Bronchial epithelial cell (primary cell): ENCODE data around the gene MPRIP. TPM values are rescaled to one million over a fixed set of nuclear protein-coding genes. Genes with fewer than 3 reads are reported as not detected.
A peak's percentile ranks its signal among the peaks of the same experiment; 100 is the strongest.

Experiments used
- DNase-seq: peaks from one replicate; pipeline ENCODE4 v3.0.0-alpha.2; 2010; ENCODE audit warnings: low read depth
- FAIRE-seq: peaks from 2 replicates; lab custom pipeline; 2011; peaks lifted over from hg19 to GRCh38; lab: Jason Lieb, UNC
- H3K27me3 ChIP-seq: 2 replicates; pipeline ENCODE4 v1.5.1; 2011; ENCODE audit warnings: low read length; ENCODE audit not compliant: control insufficient read depth, insufficient read depth
- H3K36me3 ChIP-seq: 2 replicates; pipeline ENCODE4 v1.5.1; 2011; ENCODE audit warnings: low read length; ENCODE audit not compliant: control insufficient read depth, insufficient read depth
- H3K4me3 ChIP-seq: 2 replicates; pipeline ENCODE4 v1.5.1; 2011; ENCODE audit warnings: mild to moderate bottlenecking, low read depth, low read length, control low read depth
- CTCF ChIP-seq: IDR thresholded peaks from 2 replicates; pipeline ENCODE4 v1.5.1; 2011; ENCODE audit warnings: mild to moderate bottlenecking, moderate library complexity, low read length, control low read depth, inconsistent platforms; ENCODE audit not compliant: insufficient read depth, severe bottlenecking
- total RNA-seq: library from RNA; depleted of rRNA; stranded (reverse); fragments of >200 nt; gene quantifications from 2 replicates; pipeline ENCODE4 v1.2.1, GENCODE V29; 2014

Gene MPRIP
- total RNA-seq, 1 donor from 2014 or later = 183 TPM

- H3K27me3 ChIP-seq = no peaks in the 10 kb centered on the region
- DNase-seq = no peak
- H3K36me3 ChIP-seq = peaks cover 33% of the 10 kb centered on the region
- no peak for TF ChIP-seq CTCF
- FAIRE-seq = no peak
- H3K4me3 ChIP-seq = no peak overlapping the region
Measured at GRCh38 chr17:17231621-17232302, 189.5 kb downstream of the MPRIP start.

DNA sequence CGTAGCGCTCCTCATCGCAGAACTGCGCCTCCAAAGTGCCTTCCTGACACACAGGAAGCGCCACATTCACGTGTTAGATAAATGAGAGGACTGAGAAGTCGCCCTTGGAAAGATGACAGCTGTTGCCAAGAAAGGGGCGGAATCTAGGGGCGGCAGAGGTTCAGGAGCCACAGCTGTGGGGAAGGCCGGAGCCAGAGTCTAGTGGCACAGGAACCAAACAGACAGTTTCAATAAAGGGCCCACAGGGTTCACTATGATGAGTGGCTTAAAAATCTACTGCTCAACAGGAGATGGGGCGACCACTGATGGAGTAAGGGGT, 190.0 kb downstream of the MPRIP start:
- TF ChIP-seq CTCF = no peak
- Histone ChIP-seq H3K36me3 (peaks cover 28% of the 10 kb centered on the region), H3K4me3 (no peak overlapping the region), H3K27me3 (no peaks in the 10 kb centered on the region)
- FAIRE-seq (no peak), DNase-seq (no peak)

- DNase-seq = peak; percentile 67
- Histone ChIP-seq H3K27me3 (no peaks in the 10 kb centered on the region), H3K36me3 (peaks cover 8% of the 10 kb centered on the region), H3K4me3 (peak overlapping the region; percentile 61)
- FAIRE-seq = no peak
- TF ChIP-seq CTCF = no peak
Measured at GRCh38 chr17:17235212-17236174, 193.2 kb downstream of the MPRIP start.

DNA sequence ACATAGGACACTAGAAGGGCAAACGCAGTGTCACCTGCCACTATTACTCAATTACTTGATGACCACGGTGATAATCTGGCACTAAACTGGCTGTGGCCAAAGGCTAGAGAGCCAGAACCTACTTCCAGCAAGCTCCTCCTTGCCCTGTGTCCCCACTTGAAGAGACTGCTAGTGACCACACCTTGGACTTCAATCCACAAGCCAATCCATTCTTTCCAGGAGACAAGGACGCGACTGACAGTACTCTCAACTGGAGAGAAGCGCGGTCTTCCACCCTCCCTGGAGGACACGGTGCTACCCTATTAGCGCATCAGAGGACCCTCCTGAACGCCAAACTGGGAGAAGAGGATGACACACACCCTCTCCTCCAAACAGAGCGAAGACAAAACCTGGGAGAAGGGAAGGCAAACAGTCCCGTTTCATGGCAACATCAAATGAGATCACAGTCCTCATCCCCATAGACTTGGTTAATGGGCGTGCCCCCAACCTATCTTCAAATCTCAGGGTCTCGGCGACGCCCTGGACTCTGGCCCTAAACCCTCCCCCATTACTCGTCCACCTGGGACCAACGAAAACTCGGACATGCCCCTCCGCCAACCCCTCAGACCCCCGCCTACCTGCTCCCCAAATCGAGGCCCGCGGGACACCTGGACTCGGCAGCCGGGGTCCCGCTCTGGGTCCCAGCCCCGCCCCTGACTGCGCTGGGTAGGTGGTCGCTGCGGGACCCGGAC, 194.2 kb downstream of the MPRIP start:
- TF ChIP-seq CTCF = no peak
- H3K36me3 ChIP-seq = peaks cover 6% of the 10 kb centered on the region
- FAIRE-seq (no peak), DNase-seq (peak; percentile 37)
- H3K27me3 ChIP-seq = no peaks in the 10 kb centered on the region
- H3K4me3 ChIP-seq = peak overlapping the region; percentile 61

DNA sequence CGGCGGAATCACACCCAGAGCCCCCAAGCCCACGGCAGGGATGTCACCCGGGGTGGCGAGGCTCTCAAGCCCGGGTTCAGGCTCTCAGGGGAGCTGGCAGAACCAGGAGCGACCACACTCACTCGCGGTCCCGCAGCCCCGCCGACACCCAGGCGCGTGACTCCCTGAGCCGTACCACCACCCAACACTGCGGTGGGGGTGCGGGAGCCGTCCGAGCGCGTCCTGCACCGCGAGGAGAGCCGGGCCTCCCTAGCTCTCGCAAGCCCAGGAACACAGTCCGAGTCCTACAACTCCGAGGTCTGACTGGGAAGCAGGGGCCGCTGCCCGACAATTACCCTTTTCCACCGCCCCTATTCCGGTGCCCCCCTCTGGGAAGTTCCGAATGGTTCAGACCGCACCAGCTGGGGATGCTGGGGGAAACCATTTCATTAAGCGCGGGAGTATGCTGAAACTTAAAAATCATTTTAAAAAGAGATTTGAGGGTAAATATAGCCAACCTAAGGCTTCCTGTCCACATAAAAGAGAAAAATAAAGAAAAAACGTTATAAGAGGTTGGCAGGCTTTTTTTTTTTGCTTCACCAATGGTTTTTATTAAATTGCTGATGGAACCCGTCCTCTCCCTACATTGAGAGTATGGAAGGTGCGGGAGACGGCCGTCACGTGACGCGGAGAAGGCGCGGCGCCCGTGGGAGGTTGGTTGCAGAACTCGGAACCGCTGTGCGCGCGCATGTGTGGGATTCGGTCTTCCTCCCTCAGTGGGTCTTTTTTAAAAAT, 195.0 kb downstream of the MPRIP start, which contains the start of gene FLCN:
TSS of gene FLCN (minus strand) at position 143 of the 774 bp plus-strand sequence. CDS start 9,031 bp downstream, outside the sequence.
- no peak for FAIRE-seq
- peaks cover 1% of the 10 kb centered on the region for H3K36me3 ChIP-seq
- H3K27me3 ChIP-seq = no peaks in the 10 kb centered on the region
- peak within 1 kb of the TSS; percentile 61 for H3K4me3 ChIP-seq
- peak; percentile 62 for DNase-seq
- TF ChIP-seq CTCF = no peak
